CD14-positive monocyte (primary cell): ENCODE data around the gene TECPR2. TPM values are rescaled to one million over a fixed set of nuclear protein-coding genes. Genes with fewer than 3 reads are reported as not detected.

Experiments used
- DNase-seq, 3 donors: peaks; one replicate each; pipeline ENCODE4 v3.0.0-alpha.2; 2011 to 2022
- H2AFZ ChIP-seq: 2 replicates; pipeline ENCODE4 v1.6.0; 2012; ENCODE audit warnings: mild to moderate bottlenecking, low read depth, low read length, inconsistent platforms; ENCODE audit not compliant: insufficient read depth, poor library complexity, severe bottlenecking
- H3K27ac ChIP-seq, 2 donors: 1 replicate in 1 of 2; 2 replicates in 1 of 2; pipeline ENCODE4 v1.5.1; 2012 to 2013; ENCODE audit warnings: low read length in 2 of 2, control low read depth in 1 of 2, inconsistent platforms in 1 of 2, low read depth in 1 of 2, mild to moderate bottlenecking in 1 of 2
- H3K27me3 ChIP-seq, 2 donors: one replicate each; pipeline versions ENCODE4 v1.6.0 to v1.6.1; 2011 to 2013; ENCODE audit warnings: low read length in 2 of 2; ENCODE audit not compliant: control insufficient read depth in 2 of 2, insufficient read depth in 2 of 2
- H3K36me3 ChIP-seq, 2 donors: replicated peaks in 1 of 2; 1 replicate in 1 of 2; 2 replicates in 1 of 2; pipeline versions ENCODE4 v1.5.1 to v1.6.1; 2012 to 2013; ENCODE audit warnings: low read length in 2 of 2, control low read depth in 1 of 2, inconsistent platforms in 1 of 2, mild to moderate bottlenecking in 1 of 2; ENCODE audit not compliant: insufficient read depth in 2 of 2, control insufficient read depth in 1 of 2
- H3K4me1 ChIP-seq, 2 donors: 1 replicate in 1 of 2; 2 replicates in 1 of 2; pipeline versions ENCODE4 v1.5.1 to v1.6.1; 2012 to 2013; ENCODE audit warnings: low read length in 2 of 2, control low read depth in 1 of 2, inconsistent platforms in 1 of 2, mild to moderate bottlenecking in 1 of 2, moderate library complexity in 1 of 2; ENCODE audit not compliant: insufficient read depth in 2 of 2, control insufficient read depth in 1 of 2
- H3K4me2 ChIP-seq: replicated peaks from 2 replicates; pipeline ENCODE3; 2012; ENCODE audit warnings: low read length, moderate library complexity, mild to moderate bottlenecking; ENCODE audit not compliant: poor library complexity, severe bottlenecking; ENCODE audit errors: extremely low read depth
- H3K4me3 ChIP-seq, 3 experiments: fragments of 200-600 bp in 1 of 3; sonication (generic) in 1 of 3; replicated peaks in 1 of 3; 1 replicate in 2 of 3; 2 replicates in 1 of 3; pipeline ENCODE4 v1.5.1; 2011 to 2013; ENCODE audit warnings: low read length in 3 of 3, mild to moderate bottlenecking in 3 of 3, control low read depth in 2 of 3, low read depth in 2 of 3, inconsistent platforms in 1 of 3, moderate library complexity in 1 of 3
- H3K79me2 ChIP-seq: 2 replicates; pipeline ENCODE4 v1.6.0; 2012; ENCODE audit warnings: mild to moderate bottlenecking, control low read depth, inconsistent platforms, low read length, moderate library complexity; ENCODE audit not compliant: insufficient read depth
- H3K9ac ChIP-seq: 2 replicates; pipeline ENCODE4 v1.6.0; 2017; ENCODE audit warnings: low read length, mild to moderate bottlenecking; ENCODE audit not compliant: insufficient read depth, poor library complexity, severe bottlenecking
- H3K9me3 ChIP-seq, 2 donors: replicated peaks in 1 of 2; 1 replicate in 1 of 2; 2 replicates in 1 of 2; pipeline versions ENCODE4 v1.5.1 to v1.6.1; 2012 to 2013; ENCODE audit warnings: low read length in 2 of 2, control low read depth in 1 of 2; ENCODE audit not compliant: control insufficient read depth in 1 of 2, insufficient read depth in 1 of 2
- H4K20me1 ChIP-seq: 2 replicates; pipeline ENCODE4 v1.6.0; 2012; ENCODE audit warnings: mild to moderate bottlenecking, low read length, control low read depth, moderate library complexity; ENCODE audit not compliant: insufficient read depth
- H3K27ac Mint-ChIP-seq, 7 donors: one replicate each; pipeline ENCODE4 v1.8.0; 2020; ENCODE audit warnings: mild to moderate bottlenecking in 7 of 7, mixed read lengths in 7 of 7, moderate library complexity in 6 of 7, inconsistent platforms in 2 of 7
- H3K27me3 Mint-ChIP-seq, 3 donors: one replicate each; pipeline ENCODE4 v1.8.0; 2021 to 2022; ENCODE audit warnings: low read depth in 3 of 3, mild to moderate bottlenecking in 3 of 3, mixed read lengths in 3 of 3, moderate library complexity in 3 of 3, inconsistent platforms in 1 of 3
- H3K36me3 Mint-ChIP-seq, 2 donors: one replicate each; pipeline ENCODE4 v1.8.0; 2020; ENCODE audit warnings: mixed read lengths in 2 of 2, inconsistent platforms in 1 of 2, mild to moderate bottlenecking in 1 of 2
- H3K4me1 Mint-ChIP-seq: one replicate; pipeline ENCODE4 v1.8.0; 2020; ENCODE audit warnings: mild to moderate bottlenecking, mixed read lengths
- H3K4me3 Mint-ChIP-seq, 2 donors: one replicate each; pipeline ENCODE4 v1.8.0; 2020; ENCODE audit warnings: mild to moderate bottlenecking in 2 of 2, mixed read lengths in 2 of 2, moderate library complexity in 1 of 2
- H3K9me3 Mint-ChIP-seq, 7 donors: one replicate each; pipeline ENCODE4 v1.8.0; 2020 to 2022; ENCODE audit warnings: mixed read lengths in 7 of 7, mild to moderate bottlenecking in 6 of 7, moderate library complexity in 6 of 7, inconsistent platforms in 2 of 7
- WGBS: methylation state at CpG from one replicate; pipeline ENCODE4 v1.1.5; 2013; ENCODE audit warnings: missing lambda C conversion rate; ENCODE audit not compliant: insufficient coverage; 5-methylcytosine and 5-hydroxymethylcytosine counted together
- intact Hi-C, 2 donors: fragments of 100-400 bp; cut with micrococcal nuclease; formaldehyde crosslinking; loops; one replicate each; pipeline versions ENCODE4 v1.15.0 to v1.15.1; 2023
- polyA plus RNA-seq, 3 donors: library from polyadenylated mRNA; depleted of rRNA in 1 of 3; unstranded in 2 of 3; stranded (reverse) in 1 of 3; fragments of 300-500 nt in 2 of 3; fragments of >200 nt in 1 of 3; fragmentation: Illumina TruSeq in 2 of 3; gene quantifications; 1 replicate in 2 of 3; 2 replicates in 1 of 3; pipeline ENCODE4 v1.2.3, GENCODE V29; 2012 to 2021
- TF ChIP-seq, protein P1 (sequence below): fragments of 200-600 bp; IDR thresholded peaks from one replicate; pipeline ENCODE4 v1.8.0; 2022; ENCODE audit warnings: antibody characterized with exemption, mild to moderate bottlenecking

TECPR2 gene
- polyA plus RNA-seq, 3 donors = 2.8 to 10.4 (median 6.4) TPM

DNA sequence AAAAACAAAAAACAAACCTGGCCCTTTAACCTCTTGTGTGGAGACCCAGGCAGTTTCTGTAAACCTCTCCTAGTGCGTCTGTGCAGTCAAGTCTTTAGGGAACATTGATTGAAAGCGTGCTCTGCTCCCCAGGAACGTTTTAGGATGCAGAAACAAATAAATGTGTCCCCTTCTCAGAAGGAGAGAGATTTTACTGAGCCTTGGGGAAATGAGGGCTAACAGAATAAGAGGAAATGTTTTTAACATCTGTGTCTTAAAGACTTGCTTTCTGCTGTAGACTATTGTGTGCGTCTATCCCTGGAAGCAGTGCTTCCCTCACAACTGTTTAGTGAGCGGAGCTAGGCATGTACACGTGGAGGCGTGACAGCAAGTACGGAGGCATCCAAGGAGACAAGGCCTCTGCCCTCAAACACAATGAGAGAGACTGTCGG is 54.3 kb downstream of the TECPR2 start:
- 98% methylated on average over 9 of the region's 9 CpGs for WGBS
- H3K9me3 Mint-ChIP-seq = peaks cover 0 to 1% (median 0%) of the 10 kb centered on the region in 7 donors
- no peaks in the 10 kb centered on the region for H3K4me1 Mint-ChIP-seq
- peaks cover 31 to 60% of the 10 kb centered on the region in 2 donors for H3K36me3 ChIP-seq
- intact Hi-C loops = no loop called here
- H3K4me2 ChIP-seq = no peak overlapping the region
- H3K27me3 ChIP-seq = no peaks in the 10 kb centered on the region
- H3K27ac ChIP-seq = no peak overlapping the region
- peaks cover 0 to 1% (median 0%) of the 10 kb centered on the region in 3 donors for H3K27me3 Mint-ChIP-seq
- H3K36me3 Mint-ChIP-seq = peaks cover 50 to 65% of the 10 kb centered on the region in 2 donors
- peak overlapping the region in 2 of 7 donors; percentile 27 for H3K27ac Mint-ChIP-seq
- no peaks in the 10 kb centered on the region for H3K9me3 ChIP-seq
- no peak for DNase-seq
- no peak overlapping the region for H2AFZ ChIP-seq
- H3K4me3 Mint-ChIP-seq = no peak overlapping the region
- H3K79me2 ChIP-seq = no peaks in the 10 kb centered on the region
- no peak overlapping the region for H3K4me3 ChIP-seq
- no peaks in the 10 kb centered on the region for H3K4me1 ChIP-seq
- no peak overlapping the region for H3K9ac ChIP-seq
- H4K20me1 ChIP-seq = no peaks in the 10 kb centered on the region
- TF ChIP-seq, protein P1, sequence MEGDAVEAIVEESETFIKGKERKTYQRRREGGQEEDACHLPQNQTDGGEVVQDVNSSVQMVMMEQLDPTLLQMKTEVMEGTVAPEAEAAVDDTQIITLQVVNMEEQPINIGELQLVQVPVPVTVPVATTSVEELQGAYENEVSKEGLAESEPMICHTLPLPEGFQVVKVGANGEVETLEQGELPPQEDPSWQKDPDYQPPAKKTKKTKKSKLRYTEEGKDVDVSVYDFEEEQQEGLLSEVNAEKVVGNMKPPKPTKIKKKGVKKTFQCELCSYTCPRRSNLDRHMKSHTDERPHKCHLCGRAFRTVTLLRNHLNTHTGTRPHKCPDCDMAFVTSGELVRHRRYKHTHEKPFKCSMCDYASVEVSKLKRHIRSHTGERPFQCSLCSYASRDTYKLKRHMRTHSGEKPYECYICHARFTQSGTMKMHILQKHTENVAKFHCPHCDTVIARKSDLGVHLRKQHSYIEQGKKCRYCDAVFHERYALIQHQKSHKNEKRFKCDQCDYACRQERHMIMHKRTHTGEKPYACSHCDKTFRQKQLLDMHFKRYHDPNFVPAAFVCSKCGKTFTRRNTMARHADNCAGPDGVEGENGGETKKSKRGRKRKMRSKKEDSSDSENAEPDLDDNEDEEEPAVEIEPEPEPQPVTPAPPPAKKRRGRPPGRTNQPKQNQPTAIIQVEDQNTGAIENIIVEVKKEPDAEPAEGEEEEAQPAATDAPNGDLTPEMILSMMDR = no peak

DNA sequence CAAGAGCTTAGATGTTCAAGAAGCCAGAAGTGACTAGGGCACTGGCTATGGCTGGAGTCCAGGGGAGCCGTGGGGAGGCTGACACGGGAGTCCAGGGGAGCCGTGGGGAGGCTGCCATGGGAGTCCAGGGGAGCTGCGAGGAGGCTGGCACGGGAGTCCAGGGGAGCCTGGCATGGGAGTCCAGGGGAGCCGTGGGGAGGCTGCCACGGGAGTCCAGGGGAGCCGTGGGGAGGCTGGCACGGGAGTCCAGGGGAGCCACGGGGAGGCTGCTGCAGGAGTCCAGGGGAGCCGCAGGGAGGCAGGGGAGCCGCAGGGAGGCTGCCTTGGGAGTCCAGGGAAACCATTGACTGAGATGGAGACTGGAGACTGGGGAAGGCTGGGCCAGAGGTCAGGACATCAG is 54.9 kb downstream of the TECPR2 start:
- Histone ChIP-seq H2AFZ (no peak overlapping the region), H3K4me2 (no peak overlapping the region), H3K27me3 (no peaks in the 10 kb centered on the region), H3K4me3 (no peak overlapping the region), H3K9me3 (no peaks in the 10 kb centered on the region), H3K4me1 (no peaks in the 10 kb centered on the region), H3K79me2 (no peaks in the 10 kb centered on the region), H3K36me3 (peaks cover 32 to 60% of the 10 kb centered on the region in 2 donors), H3K9ac (no peak overlapping the region), H4K20me1 (no peaks in the 10 kb centered on the region), H3K27ac (no peak overlapping the region)
- TF ChIP-seq, protein P1 = no peak
- H3K36me3 Mint-ChIP-seq = peaks cover 48 to 62% of the 10 kb centered on the region in 2 donors
- intact Hi-C loops = no loop called here
- peaks cover 0 to 1% (median 0%) of the 10 kb centered on the region in 3 donors for H3K27me3 Mint-ChIP-seq
- H3K9me3 Mint-ChIP-seq = peaks cover 0 to 1% (median 0%) of the 10 kb centered on the region in 7 donors
- no peak overlapping the region for H3K4me3 Mint-ChIP-seq
- DNase-seq = no peak
- no peaks in the 10 kb centered on the region for H3K4me1 Mint-ChIP-seq
- H3K27ac Mint-ChIP-seq = peak overlapping the region in 3 of 7 donors; percentile 17 to 27 (median 22)
- WGBS = 99% methylated on average over 12 of the region's 12 CpGs
